Measurements from ENCODE around the gene KCNG2.

The KCNG2 gene

GRCh38 chr18:79918615-79919011 lies 120.9 kb downstream of the KCNG2 start:
- Histone ChIP-seq H3K9ac (ENCODE audit: low read length) (peak overlapping the region; percentile 30), H3K4me2 (ENCODE audit: low read length) (no peak overlapping the region), H3K36me3 (ENCODE audit: control insufficient read depth in 1 of 2, insufficient read depth in 2 of 2, low read length in 2 of 2) (peaks cover 23 to 26% of the 10 kb centered on the region in 2 experiments), H3K4me3 (ENCODE audit: low read depth, low read length) (peak overlapping the region; percentile 51), H3K4me1 (ENCODE audit: control insufficient read depth in 1 of 2, insufficient read depth in 2 of 2, low read length in 2 of 2) (no peaks in the 10 kb centered on the region), H2AFZ (ENCODE audit: insufficient read depth, low read length, poor library complexity) (no peak overlapping the region), H3K79me1 (ENCODE audit: low read length) (no peaks in the 10 kb centered on the region), H3K14ac (ENCODE audit: low read length) (no peak overlapping the region), H4K8ac (ENCODE audit: low read depth, low read length) (no peak overlapping the region), H3K9me3 (ENCODE audit: insufficient read depth, low read depth, low read length) (peaks cover 17% of the 10 kb centered on the region), H4K12ac (ENCODE audit: low read depth, low read length) (no peak overlapping the region), H3K79me2 (ENCODE audit: control insufficient read depth, insufficient read depth, low read length, poor library complexity) (no peaks in the 10 kb centered on the region), H3K27me3 (ENCODE audit: insufficient read depth, low read length) (no peaks in the 10 kb centered on the region), H3K27ac (ENCODE audit: low read depth, low read length) (no peak overlapping the region), H3K23ac (ENCODE audit: low read length) (no peak overlapping the region), H4K91ac (ENCODE audit: low read depth, low read length) (no peak overlapping the region), H2AK5ac (ENCODE audit: low read length) (no peak overlapping the region), H2BK12ac (ENCODE audit: low read length) (no peak overlapping the region), H2BK5ac (ENCODE audit: low read depth, low read length, poor library complexity) (no peak overlapping the region), H2BK120ac (ENCODE audit: insufficient read depth, low read length, poor library complexity) (no peak overlapping the region), H3K18ac (ENCODE audit: low read length) (no peak overlapping the region), H3K4ac (ENCODE audit: low read depth, low read length) (no peak overlapping the region)
- DNase-seq = no peak
- WGBS (ENCODE audit: extremely low coverage, insufficient coverage, insufficient read length) = no CpG with 5 or more reads among the region's 20 CpGs

GRCh38 chr18:79919089-79919488 lies 121.4 kb downstream of the KCNG2 start:
- Histone ChIP-seq H3K18ac (ENCODE audit: low read length) (no peak overlapping the region), H3K23ac (ENCODE audit: low read length) (no peak overlapping the region), H3K27me3 (ENCODE audit: insufficient read depth, low read length) (no peaks in the 10 kb centered on the region), H3K36me3 (ENCODE audit: control insufficient read depth in 1 of 2, insufficient read depth in 2 of 2, low read length in 2 of 2) (peaks cover 23 to 31% of the 10 kb centered on the region in 2 experiments), H3K4me2 (ENCODE audit: low read length) (no peak overlapping the region), H2BK5ac (ENCODE audit: low read depth, low read length, poor library complexity) (no peak overlapping the region), H3K79me1 (ENCODE audit: low read length) (no peaks in the 10 kb centered on the region), H2AK5ac (ENCODE audit: low read length) (no peak overlapping the region), H3K4me1 (ENCODE audit: control insufficient read depth in 1 of 2, insufficient read depth in 2 of 2, low read length in 2 of 2) (no peaks in the 10 kb centered on the region), H2AFZ (ENCODE audit: insufficient read depth, low read length, poor library complexity) (no peak overlapping the region), H3K27ac (ENCODE audit: low read depth, low read length) (no peak overlapping the region), H2BK12ac (ENCODE audit: low read length) (no peak overlapping the region), H3K4ac (ENCODE audit: low read depth, low read length) (no peak overlapping the region), H2BK120ac (ENCODE audit: insufficient read depth, low read length, poor library complexity) (no peak overlapping the region), H3K9me3 (ENCODE audit: insufficient read depth, low read depth, low read length) (peaks cover 20% of the 10 kb centered on the region), H3K9ac (ENCODE audit: low read length) (no peak overlapping the region), H4K12ac (ENCODE audit: low read depth, low read length) (no peak overlapping the region), H3K4me3 (ENCODE audit: low read depth, low read length) (peak overlapping the region; percentile 51), H3K14ac (ENCODE audit: low read length) (no peak overlapping the region), H3K79me2 (ENCODE audit: control insufficient read depth, insufficient read depth, low read length, poor library complexity) (no peaks in the 10 kb centered on the region), H4K91ac (ENCODE audit: low read depth, low read length) (no peak overlapping the region), H4K8ac (ENCODE audit: low read depth, low read length) (no peak overlapping the region)
- no CpG with 5 or more reads among the region's 19 CpGs for WGBS (ENCODE audit: extremely low coverage, insufficient coverage, insufficient read length)
- DNase-seq = no peak

- Histone ChIP-seq H3K27ac (ENCODE audit: low read depth, low read length) (no peak overlapping the region), H3K4ac (ENCODE audit: low read depth, low read length) (no peak overlapping the region), H3K14ac (ENCODE audit: low read length) (no peak overlapping the region), H3K9me3 (ENCODE audit: insufficient read depth, low read depth, low read length) (peaks cover 13% of the 10 kb centered on the region), H3K18ac (ENCODE audit: low read length) (no peak overlapping the region), H2AK5ac (ENCODE audit: low read length) (no peak overlapping the region), H2BK120ac (ENCODE audit: insufficient read depth, low read length, poor library complexity) (no peak overlapping the region), H4K12ac (ENCODE audit: low read depth, low read length) (no peak overlapping the region), H3K36me3 (ENCODE audit: control insufficient read depth in 1 of 2, insufficient read depth in 2 of 2, low read length in 2 of 2) (peaks cover 16 to 25% of the 10 kb centered on the region in 2 experiments), H3K4me3 (ENCODE audit: low read depth, low read length) (no peak overlapping the region), H2BK5ac (ENCODE audit: low read depth, low read length, poor library complexity) (no peak overlapping the region), H3K79me1 (ENCODE audit: low read length) (no peaks in the 10 kb centered on the region), H4K91ac (ENCODE audit: low read depth, low read length) (no peak overlapping the region), H3K23ac (ENCODE audit: low read length) (no peak overlapping the region), H3K27me3 (ENCODE audit: insufficient read depth, low read length) (no peaks in the 10 kb centered on the region), H3K9ac (ENCODE audit: low read length) (no peak overlapping the region), H3K4me2 (ENCODE audit: low read length) (no peak overlapping the region), H4K8ac (ENCODE audit: low read depth, low read length) (no peak overlapping the region), H2BK12ac (ENCODE audit: low read length) (no peak overlapping the region), H3K4me1 (ENCODE audit: control insufficient read depth in 1 of 2, insufficient read depth in 2 of 2, low read length in 2 of 2) (peaks cover 0 to 2% of the 10 kb centered on the region in 2 experiments), H2AFZ (ENCODE audit: insufficient read depth, low read length, poor library complexity) (no peak overlapping the region), H3K79me2 (ENCODE audit: control insufficient read depth, insufficient read depth, low read length, poor library complexity) (no peaks in the 10 kb centered on the region)
- WGBS (ENCODE audit: extremely low coverage, insufficient coverage, insufficient read length) = no CpG with 5 or more reads among the region's 24 CpGs
- DNase-seq = no peak
These were observed 124.5 kb downstream of the KCNG2 start for GRCh38 chr18:79921984-79922965.

- no CpG with 5 or more reads among the region's 17 CpGs for WGBS (ENCODE audit: extremely low coverage, insufficient coverage, insufficient read length)
- H3K4me3 ChIP-seq (ENCODE audit: low read depth, low read length) = no peak overlapping the region
- H2BK120ac ChIP-seq (ENCODE audit: insufficient read depth, low read length, poor library complexity) = no peak overlapping the region
- no peak overlapping the region for H3K9ac ChIP-seq (ENCODE audit: low read length)
- H2AK5ac ChIP-seq (ENCODE audit: low read length) = no peak overlapping the region
- H3K4ac ChIP-seq (ENCODE audit: low read depth, low read length) = no peak overlapping the region
- H3K4me1 ChIP-seq (ENCODE audit: control insufficient read depth in 1 of 2, insufficient read depth in 2 of 2, low read length in 2 of 2) = peaks cover 0 to 2% of the 10 kb centered on the region in 2 experiments
- H3K27ac ChIP-seq (ENCODE audit: low read depth, low read length) = no peak overlapping the region
- H2BK12ac ChIP-seq (ENCODE audit: low read length) = no peak overlapping the region
- no peak overlapping the region for H3K4me2 ChIP-seq (ENCODE audit: low read length)
- H2AFZ ChIP-seq (ENCODE audit: insufficient read depth, low read length, poor library complexity) = no peak overlapping the region
- no peak overlapping the region for H2BK5ac ChIP-seq (ENCODE audit: low read depth, low read length, poor library complexity)
- H3K18ac ChIP-seq (ENCODE audit: low read length) = no peak overlapping the region
- H3K23ac ChIP-seq (ENCODE audit: low read length) = no peak overlapping the region
- H3K79me1 ChIP-seq (ENCODE audit: low read length) = no peaks in the 10 kb centered on the region
- no peaks in the 10 kb centered on the region for H3K27me3 ChIP-seq (ENCODE audit: insufficient read depth, low read length)
- no peak overlapping the region for H4K91ac ChIP-seq (ENCODE audit: low read depth, low read length)
- no peak overlapping the region for H3K14ac ChIP-seq (ENCODE audit: low read length)
- no peaks in the 10 kb centered on the region for H3K79me2 ChIP-seq (ENCODE audit: control insufficient read depth, insufficient read depth, low read length, poor library complexity)
- peaks cover 12% of the 10 kb centered on the region for H3K9me3 ChIP-seq (ENCODE audit: insufficient read depth, low read depth, low read length)
- H3K36me3 ChIP-seq (ENCODE audit: control insufficient read depth in 1 of 2, insufficient read depth in 2 of 2, low read length in 2 of 2) = peaks cover 14 to 23% of the 10 kb centered on the region in 2 experiments
- no peak overlapping the region for H4K12ac ChIP-seq (ENCODE audit: low read depth, low read length)
- DNase-seq = no peak
- no peak overlapping the region for H4K8ac ChIP-seq (ENCODE audit: low read depth, low read length)
These were observed 125.3 kb downstream of the KCNG2 start for GRCh38 chr18:79922971-79923411.

All from trophoblast cell (in vitro differentiated cells and primary cell).